GM12878 (cell line): ENCODE data around the gene RAB11FIP2. TPM values are rescaled to one million over a fixed set of nuclear protein-coding genes. Genes with fewer than 3 reads are reported as not detected.

Experiments used
- ATAC-seq: fragments of 200-7000 bp; cut with Tn5 transposase; 3 replicates; pipeline ENCODE4 v1.9.1; 2020; ENCODE audit warnings: mild to moderate bottlenecking, moderate library complexity
- BruUV-seq: library from RNA; stranded (reverse); fragments of 400-500 nt; replicated peaks from 2 replicates; lab custom pipeline; 2021; lab: Mats Ljungman, UMichigan
- CTCF ChIA-PET: fragments of 300-600 bp; sonication (Branson Sonifier 250); formaldehyde crosslinking; extraction: SDS; loops from one replicate; lab custom pipeline; 2021; ENCODE audit warnings: inconsistent platforms; lab: Yijun Ruan, JAX
- POLR2A ChIA-PET: fragments of 350-600 bp; formaldehyde crosslinking; extraction: SDS; loops from one replicate; lab custom pipeline; 2021; ENCODE audit warnings: inconsistent platforms; lab: Charles Lee
- RAD21 ChIA-PET: fragments of 300-600 bp; sonication (Branson Sonifier 250); formaldehyde crosslinking; loops from one replicate; lab custom pipeline; 2023; ENCODE audit warnings: antibody characterized with exemption; ENCODE audit not compliant: unreplicated experiment; lab: Charles Lee
- SMC1A ChIA-PET: fragments of 300-600 bp; sonication (Branson Sonifier 250); formaldehyde crosslinking; loops from one replicate; lab custom pipeline; 2023; ENCODE audit not compliant: unreplicated experiment, uncharacterized antibody; lab: Charles Lee
- DNase-seq: peaks from one replicate; pipeline ENCODE4 v3.0.0-alpha.2; 2011; ENCODE audit warnings: low read depth, low spot score
- FAIRE-seq: peaks from 3 replicates; lab custom pipeline; 2011; peaks lifted over from hg19 to GRCh38; lab: Jason Lieb, UNC
- H2AFZ ChIP-seq: 2 replicates; pipeline ENCODE4 v1.6.0; 2011; ENCODE audit warnings: low read depth, low read length, control low read depth; ENCODE audit not compliant: control insufficient read depth
- H3K27ac ChIP-seq: 2 replicates; pipeline ENCODE4 v1.5.1; 2011; ENCODE audit warnings: control low read depth; ENCODE audit not compliant: control insufficient read depth, insufficient read depth
- H3K27me3 ChIP-seq, 2 experiments: replicated peaks in 1 of 2; 2 replicates each; pipeline versions ENCODE4 v1.6.0 to v1.6.1; 2011; ENCODE audit warnings: low read length in 1 of 2; ENCODE audit not compliant: control insufficient read depth in 2 of 2, insufficient read depth in 2 of 2
- H3K36me3 ChIP-seq, 2 experiments: 2 replicates each; pipeline ENCODE4 v1.5.1; 2011; ENCODE audit warnings: low read length in 1 of 2; ENCODE audit not compliant: control insufficient read depth in 2 of 2, insufficient read depth in 2 of 2
- H3K4me1 ChIP-seq: 2 replicates; pipeline ENCODE4 v1.6.1; 2011; ENCODE audit warnings: mild to moderate bottlenecking, low read length, moderate library complexity, mixed read lengths; ENCODE audit not compliant: control insufficient read depth, insufficient read depth
- H3K4me2 ChIP-seq: 2 replicates; pipeline ENCODE4 v1.6.0; 2011; ENCODE audit warnings: control low read depth; ENCODE audit not compliant: control insufficient read depth, insufficient read depth
- H3K4me3 ChIP-seq: fragments of 200-600 bp; sonication (generic); 2 replicates; pipeline ENCODE4 v1.5.1; 2016
- H3K79me2 ChIP-seq: 2 replicates; pipeline ENCODE4 v1.6.0; 2011; ENCODE audit warnings: low read length; ENCODE audit not compliant: control insufficient read depth, insufficient read depth
- H3K9ac ChIP-seq: 2 replicates; pipeline ENCODE4 v1.8.0; 2011; ENCODE audit warnings: low read length, control low read depth, mixed read lengths; ENCODE audit not compliant: control insufficient read depth, insufficient read depth
- H3K9me3 ChIP-seq: replicated peaks from 3 replicates; pipeline ENCODE4 v1.5.1; 2011; ENCODE audit warnings: mild to moderate bottlenecking, low read length; ENCODE audit not compliant: control insufficient read depth, insufficient read depth
- H4K20me1 ChIP-seq: 2 replicates; pipeline ENCODE4 v1.6.0; 2011; ENCODE audit not compliant: control insufficient read depth, insufficient read depth
- BCL11A ChIP-seq: IDR thresholded peaks from 2 replicates; pipeline ENCODE4 v1.6.1; 2011; ENCODE audit warnings: low read depth, low read length
- BHLHE40 ChIP-seq, 2 experiments: fragments of 450-650 bp in 1 of 2; IDR thresholded peaks; 2 replicates each; pipeline ENCODE4 v1.6.1; 2011 to 2017; ENCODE audit warnings: low read depth in 2 of 2, borderline replicate concordance in 1 of 2, improper control_type of control experiment in 1 of 2, low read length in 1 of 2, mild to moderate bottlenecking in 1 of 2
- CREB1 ChIP-seq: IDR thresholded peaks from 2 replicates; pipeline ENCODE4 v1.6.1; 2012; ENCODE audit warnings: low read depth, mild to moderate bottlenecking, inconsistent platforms
- DPF2 ChIP-seq: fragments of 450-650 bp; IDR thresholded peaks from 2 replicates; pipeline ENCODE4 v1.6.1; 2017; ENCODE audit warnings: mild to moderate bottlenecking
- ESRRA ChIP-seq: IDR thresholded peaks from 2 replicates; pipeline ENCODE4 v1.6.1; 2012; ENCODE audit warnings: mild to moderate bottlenecking, low read length, improper control_type of control experiment
- FOXK2 ChIP-seq: fragments of 450-650 bp; IDR thresholded peaks from 2 replicates; pipeline ENCODE4 v1.6.1; 2017; ENCODE audit warnings: mild to moderate bottlenecking, moderate library complexity
- GATAD2B ChIP-seq: fragments of 450-650 bp; conservative IDR thresholded peaks from 2 replicates; pipeline ENCODE4 v1.6.1; 2017; ENCODE audit warnings: low read depth, mild to moderate bottlenecking, moderate library complexity
- IKZF2 ChIP-seq, 2 experiments: fragments of 450-650 bp; IDR thresholded peaks; 2 replicates each; pipeline ENCODE4 v1.6.1; 2017; ENCODE audit warnings: mild to moderate bottlenecking in 2 of 2, moderate library complexity in 2 of 2
- RBBP5 ChIP-seq: fragments of 200-600 bp; sonication (generic); conservative IDR thresholded peaks from 2 replicates; pipeline ENCODE4 v1.6.1; 2016
- SMARCA5 ChIP-seq: fragments of 450-650 bp; IDR thresholded peaks from 2 replicates; pipeline ENCODE4 v1.6.1; 2017; ENCODE audit warnings: mild to moderate bottlenecking
- TARDBP ChIP-seq: IDR thresholded peaks from 2 replicates; pipeline ENCODE4 v1.6.1; 2016; ENCODE audit warnings: borderline replicate concordance
- WGBS: methylation state at CpG from one replicate; pipeline ENCODE4 v1.1.6; 2016; ENCODE audit warnings: low lambda C conversion rate; ENCODE audit not compliant: insufficient replicate concordance, insufficient coverage; ENCODE audit errors: missing lambda C conversion rate; 5-methylcytosine and 5-hydroxymethylcytosine counted together
- in situ Hi-C: fragments of 300-500 bp; cut with MboI; formaldehyde crosslinking; loops from 9 replicates; pipeline ENCODE4 v1.14.3; 2018; ENCODE audit warnings: mixed read lengths
- intact Hi-C: fragments of 100-400 bp; cut with micrococcal nuclease; formaldehyde crosslinking; loops from one replicate; pipeline ENCODE4 v1.14.2; 2022; ENCODE audit not compliant: unreplicated experiment
- polyA plus RNA-seq, 11 experiments: library from polyadenylated mRNA; depleted of rRNA in 4 of 11; unstranded in 6 of 11; stranded (reverse) in 5 of 11; fragments of >200 nt; fragmentation: Nextera tagmentation in 4 of 11; fragmentation: Illumina TruSeq in 1 of 11; extraction: Ambion mirVana in 4 of 11; extraction: Trizol in 1 of 11; gene quantifications; 1 replicate in 1 of 11; 2 replicates in 10 of 11; pipeline versions ENCODE4 v1.2.1 to v1.2.3, GENCODE V29; 2011 to 2016; ENCODE audit warnings: inconsistent platforms in 2 of 11, missing spikeins in 2 of 11, low read depth in 1 of 11
- total RNA-seq, 4 experiments: library from RNA; depleted of rRNA in 3 of 4; stranded (reverse); fragments of >200 nt in 3 of 4; fragmentation: Illumina TruSeq in 1 of 4; extraction: Trizol in 1 of 4; gene quantifications; 2 replicates each; pipeline versions ENCODE4 v1.2.1 to v1.2.3, GENCODE V29; 2013 to 2021
- TF ChIP-seq, protein P1 (sequence below): IDR thresholded peaks from 2 replicates; pipeline ENCODE4 v1.6.1; 2011; ENCODE audit warnings: low read depth, low read length, improper control_type of control experiment, borderline replicate concordance
- TF ChIP-seq, protein P2 (sequence below): IDR thresholded peaks from 2 replicates; pipeline ENCODE4 v1.6.1; 2011; ENCODE audit warnings: borderline replicate concordance, low read depth, mild to moderate bottlenecking, moderate library complexity, mixed read lengths, low read length; ENCODE audit not compliant: insufficient read depth; ENCODE audit errors: extremely low read length

Gene RAB11FIP2
- total and polyA plus RNA-seq, 10 of the 15 experiments (the other 5 are each of a cell fraction or from before 2014, with no cell fraction given) = 1.8 to 16.7 (median 4.3) TPM

DNA sequence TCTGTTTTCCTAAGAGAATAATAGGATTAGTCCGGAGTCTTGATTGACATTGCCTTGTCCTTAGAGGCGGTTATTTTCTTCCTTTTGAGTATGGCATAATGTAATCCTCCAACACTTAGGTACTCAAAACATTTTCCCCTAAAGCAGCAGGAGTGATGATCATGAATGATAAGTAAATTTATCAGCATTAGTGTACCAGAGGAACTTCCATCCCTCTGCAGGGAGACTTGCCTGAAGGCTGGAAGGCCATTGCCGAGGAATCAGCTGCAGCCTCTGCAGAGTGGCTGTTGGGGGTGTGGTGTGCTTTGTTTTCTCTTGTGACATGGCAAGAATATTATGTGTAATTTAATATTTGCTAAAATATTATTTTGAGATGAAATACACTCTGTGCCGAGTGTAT, 56.8 kb downstream of the RAB11FIP2 start:
- CTCF ChIA-PET = no interaction called here

More for the DNA sequence above, 56.8 kb downstream of the RAB11FIP2 start:
- H3K4me3 ChIP-seq = no peak overlapping the region
- no peak for FAIRE-seq
- H4K20me1 ChIP-seq = no peaks in the 10 kb centered on the region
- SMC1A ChIA-PET = no interaction called here
- no peaks in the 10 kb centered on the region for H3K36me3 ChIP-seq
- no peak for DNase-seq
- POLR2A ChIA-PET = no interaction called here
- intact Hi-C loops (no loop called here), in situ Hi-C loops (no loop called here)
- no peak for ATAC-seq
- no TSS peak for BruUV-seq
- no peaks in the 10 kb centered on the region for H3K79me2 ChIP-seq
- no peak for TF ChIP-seq BCL11A
- no peak for TF ChIP-seq SMARCA5
- no peak for TF ChIP-seq FOXK2
- TF ChIP-seq GATAD2B = no peak
- TF ChIP-seq, protein P1, sequence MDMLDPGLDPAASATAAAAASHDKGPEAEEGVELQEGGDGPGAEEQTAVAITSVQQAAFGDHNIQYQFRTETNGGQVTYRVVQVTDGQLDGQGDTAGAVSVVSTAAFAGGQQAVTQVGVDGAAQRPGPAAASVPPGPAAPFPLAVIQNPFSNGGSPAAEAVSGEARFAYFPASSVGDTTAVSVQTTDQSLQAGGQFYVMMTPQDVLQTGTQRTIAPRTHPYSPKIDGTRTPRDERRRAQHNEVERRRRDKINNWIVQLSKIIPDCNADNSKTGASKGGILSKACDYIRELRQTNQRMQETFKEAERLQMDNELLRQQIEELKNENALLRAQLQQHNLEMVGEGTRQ = no peak
- no peak for TF ChIP-seq ESRRA
- TF ChIP-seq DPF2 = no peak
- no peak for TF ChIP-seq CREB1
- no peak for TF ChIP-seq RBBP5
- TF ChIP-seq, protein P2, sequence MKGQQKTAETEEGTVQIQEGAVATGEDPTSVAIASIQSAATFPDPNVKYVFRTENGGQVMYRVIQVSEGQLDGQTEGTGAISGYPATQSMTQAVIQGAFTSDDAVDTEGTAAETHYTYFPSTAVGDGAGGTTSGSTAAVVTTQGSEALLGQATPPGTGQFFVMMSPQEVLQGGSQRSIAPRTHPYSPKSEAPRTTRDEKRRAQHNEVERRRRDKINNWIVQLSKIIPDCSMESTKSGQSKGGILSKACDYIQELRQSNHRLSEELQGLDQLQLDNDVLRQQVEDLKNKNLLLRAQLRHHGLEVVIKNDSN = no peak
- no peak for TF ChIP-seq IKZF2 (IDR thresholded peaks at IDR 0.05)
- no peak for TF ChIP-seq BHLHE40 (IDR thresholded peaks at IDR 0.05; ENCODE audit: borderline replicate concordance in 1 of 2, low read depth in 2 of 2, low read length in 1 of 2)
- no peak for TF ChIP-seq TARDBP
- RAD21 ChIA-PET = no interaction called here
- H3K9ac ChIP-seq = no peak overlapping the region
- H3K4me2 ChIP-seq = no peak overlapping the region
- no peaks in the 10 kb centered on the region for H3K9me3 ChIP-seq
- 98% methylated on average over 4 of the region's 4 CpGs for WGBS
- no peak overlapping the region for H2AFZ ChIP-seq
- no peaks in the 10 kb centered on the region for H3K4me1 ChIP-seq
- no peaks in the 10 kb centered on the region for H3K27me3 ChIP-seq
- H3K27ac ChIP-seq = no peak overlapping the region
